ENCODE results near the gene WDR70. TPM values are rescaled to one million over a fixed set of nuclear protein-coding genes. Genes with fewer than 3 reads are reported as not detected.
"Not testable (repeated sequence)": the region's sequence is repeated elsewhere in the genome, so short reads cannot be mapped to it uniquely, and the experiment has no call there.

The WDR70 gene
- total and polyA plus RNA-seq, 12 donors = 9.2 to 26.0 (median 18.4) TPM

GRCh38 chr5:37606148-37606547 lies 227.0 kb downstream of the WDR70 start:
- TF ChIP-seq CTCF (IDR thresholded peaks at IDR 0.05) = no peak
- 87 to 93% methylated on average over 1 of the region's 1 CpG for whole genome bisulfite sequencing, 2 donors
- Histone ChIP-seq H3K4me1 (no peaks in the 10 kb centered on the region), H3K9me3 (peaks cover 0 to 13% (median 0%) of the 10 kb centered on the region in 11 donors), H3K4me3 (no peak overlapping the region), H3K27ac (no peak overlapping the region), H3K36me3 (peaks cover 0 to 26% (median 0%) of the 10 kb centered on the region in 9 donors), H3K27me3 (no peaks in the 10 kb centered on the region)
- ATAC-seq (no peak), DNase-seq (no peak)
- intact Hi-C loops (cut with DNase I) = no loop called here

- no peaks in the 10 kb centered on the region for H3K4me1 ChIP-seq
- ATAC-seq (no peak), DNase-seq (no peak)
- TF ChIP-seq CTCF (IDR thresholded peaks at IDR 0.05) = no peak
- intact Hi-C loops (cut with DNase I) = no loop called here
- H3K36me3 ChIP-seq = peaks cover 0 to 26% (median 0%) of the 10 kb centered on the region in 9 donors
- peaks cover 0 to 10% (median 0%) of the 10 kb centered on the region in 11 donors for H3K9me3 ChIP-seq
- H3K4me3 ChIP-seq = no peak overlapping the region
- WGBS, 2 donors = 86 to 93% methylated on average over 2 of the region's 2 CpGs
- no peak overlapping the region for H3K27ac ChIP-seq
- H3K27me3 ChIP-seq = no peaks in the 10 kb centered on the region
Measured at GRCh38 chr5:37606632-37607248, 227.6 kb downstream of the WDR70 start.

GRCh38 chr5:37615184-37615583 lies 236.1 kb downstream of the WDR70 start:
- Histone ChIP-seq H3K36me3 (no peaks in the 10 kb centered on the region), H3K9me3 (no peaks in the 10 kb centered on the region), H3K4me3 (no peak overlapping the region), H3K27ac (no peak overlapping the region), H3K4me1 (no peaks in the 10 kb centered on the region), H3K27me3 (no peaks in the 10 kb centered on the region)
- intact Hi-C loops (cut with DNase I) = no loop called here
- DNase-seq = no peak
- TF ChIP-seq CTCF (IDR thresholded peaks at IDR 0.05) = no peak
- no peak for ATAC-seq
- WGBS, 2 donors = 72 to 87% methylated on average over 4 of the region's 4 CpGs

- no peak for TF ChIP-seq CTCF (IDR thresholded peaks at IDR 0.05)
- intact Hi-C loops (cut with DNase I) = no loop called here
- no peak for ATAC-seq
- Histone ChIP-seq H3K27ac (no peak overlapping the region), H3K4me3 (no peak overlapping the region), H3K27me3 (no peaks in the 10 kb centered on the region), H3K9me3 (peaks cover 0 to 4% (median 0%) of the 10 kb centered on the region in 11 donors), H3K36me3 (peaks cover 0 to 9% (median 0%) of the 10 kb centered on the region in 9 donors), H3K4me1 (no peaks in the 10 kb centered on the region)
- DNase-seq = no peak
Measured at GRCh38 chr5:37619353-37619752, 240.2 kb downstream of the WDR70 start.

GRCh38 chr5:37622354-37622753 lies 243.2 kb downstream of the WDR70 start:
- intact Hi-C loops (cut with DNase I) = not testable (repeated sequence)
- 100% methylated on average over 1 of the region's 2 CpGs for WGBS, 2 donors

More at GRCh38 chr5:37622354-37622753, 243.2 kb downstream of the WDR70 start:
- H3K27me3 ChIP-seq, ATAC-seq, H3K4me3 ChIP-seq, H3K27ac ChIP-seq, DNase-seq, H3K4me1 ChIP-seq: not testable (repeated sequence)
- Histone ChIP-seq H3K36me3 (peaks cover 0 to 15% (median 0%) of the 10 kb centered on the region in 9 donors), H3K9me3 (peaks cover 0 to 30% (median 2%) of the 10 kb centered on the region in 11 donors)
